Erythroblast (primary cell): ENCODE results near the gene CFTR.

Experiments
- GATA1 ChIP-seq: IDR thresholded peaks from 2 replicates; pipeline ENCODE4 v1.6.1; 2011; ENCODE audit warnings: low read depth, mild to moderate bottlenecking, control low read depth, low read length, moderate library complexity
- POLR2A ChIP-seq: IDR thresholded peaks from 2 replicates; pipeline ENCODE4 v1.6.1; 2011; ENCODE audit warnings: mild to moderate bottlenecking, low read length

GRCh38 chr7:117458977-117459583 is 20.7 kb upstream of the CFTR start:
- TF ChIP-seq POLR2A (no peak), GATA1 (no peak)
